H1 (cell line): ENCODE results near the gene RASGRF1. TPM values are rescaled to one million over a fixed set of nuclear protein-coding genes. Genes with fewer than 3 reads are reported as not detected.

Experiments used
- CTBP2 ChIP-seq: IDR thresholded peaks from 2 replicates; pipeline ENCODE4 v1.7.0; 2011; ENCODE audit warnings: borderline replicate concordance, mild to moderate bottlenecking, moderate library complexity, mixed read lengths, low read length; ENCODE audit not compliant: insufficient read depth, insufficient read length
- CTCF ChIP-seq, 3 experiments: IDR thresholded peaks; 1 replicate in 2 of 3; 2 replicates in 1 of 3; pipeline versions ENCODE4 v1.5.1 to v1.6.1; 2011; ENCODE audit warnings: low read length in 3 of 3, mild to moderate bottlenecking in 3 of 3, inconsistent platforms in 2 of 3, low read depth in 1 of 3, moderate library complexity in 1 of 3; ENCODE audit not compliant: insufficient read depth in 1 of 3; ENCODE audit errors: control extremely low read depth in 1 of 3
- PHF8 ChIP-seq: fragments of 200-600 bp; sonication (generic); conservative IDR thresholded peaks from 2 replicates; pipeline ENCODE4 v1.7.1; 2012; ENCODE audit warnings: low read depth, mild to moderate bottlenecking, inconsistent platforms, low read length, moderate library complexity
- POLR2A ChIP-seq, 2 experiments: IDR thresholded peaks; 1 replicate in 1 of 2; 2 replicates in 1 of 2; pipeline ENCODE4 v1.6.1; 2011; ENCODE audit warnings: low read depth in 2 of 2, low read length in 2 of 2, mild to moderate bottlenecking in 2 of 2; ENCODE audit errors: control extremely low read depth in 1 of 2
- SIRT6 ChIP-seq: IDR thresholded peaks from one replicate; pipeline ENCODE4 v1.7.1; 2012; ENCODE audit warnings: low read length, inconsistent platforms
- SUZ12 ChIP-seq: fragments of 200-600 bp; sonication (generic); IDR thresholded peaks from 2 replicates; pipeline ENCODE4 v1.6.1; 2012; ENCODE audit warnings: mild to moderate bottlenecking, inconsistent platforms, low read length, moderate library complexity, mixed read lengths
- TBP ChIP-seq: IDR thresholded peaks from 2 replicates; pipeline ENCODE4 v1.6.1; 2011; ENCODE audit warnings: low read depth, low read length, improper control_type of control experiment
- polyA plus RNA-seq, 7 experiments: library from polyadenylated mRNA; depleted of rRNA in 3 of 7; stranded (reverse) in 5 of 7; unstranded in 2 of 7; fragments of >200 nt in 5 of 7; fragments of 200-250 nt in 2 of 7; gene quantifications; 1 replicate in 5 of 7; 2 replicates in 1 of 7; 4 replicates in 1 of 7; pipeline versions ENCODE4 v1.2.1 to v1.2.3, GENCODE V29; 2011 to 2013; ENCODE audit warnings: missing spikeins in 2 of 7, mixed read lengths in 2 of 7
- total RNA-seq: library from RNA; stranded (reverse); fragmentation: NEBNext Ultra II Directional; extraction: Animal tissue kit (Norgen Biotek cat#: 25700); gene quantifications from 2 replicates; pipeline ENCODE4 v1.2.1, GENCODE V29; 2021

Gene RASGRF1
- total and polyA plus RNA-seq, 2 of the 8 experiments (the other 6 are each of a cell fraction or from before 2014, with no cell fraction given), result 0.42 to 0.67 TPM

GRCh38 chr15:79128556-79128955, 38.0 kb upstream of the RASGRF1 start (continued):
- TF ChIP-seq CTCF (IDR thresholded peaks at IDR 0.05; ENCODE audit: control extremely low read depth in 1 of 3, insufficient read depth in 1 of 3, low read depth in 1 of 3, low read length in 3 of 3), result no peak
- no peak for TF ChIP-seq POLR2A (IDR thresholded peaks at IDR 0.05; ENCODE audit: control extremely low read depth in 1 of 2, low read depth in 2 of 2, low read length in 2 of 2)
- TF ChIP-seq SUZ12, result no peak
- no peak for TF ChIP-seq PHF8
- no peak for TF ChIP-seq SIRT6
- no peak for TF ChIP-seq TBP
- no peak for TF ChIP-seq CTBP2
